Measurements from ENCODE around the gene TAS1R1.

- TF ChIP-seq ZNF239 (CRISPR knock-in tag; IDR thresholded peaks at IDR 0.05) = no peak
- TF ChIP-seq ZFX (CRISPR knock-in tag; IDR thresholded peaks at IDR 0.05) = no peak
- TF ChIP-seq, protein P1, sequence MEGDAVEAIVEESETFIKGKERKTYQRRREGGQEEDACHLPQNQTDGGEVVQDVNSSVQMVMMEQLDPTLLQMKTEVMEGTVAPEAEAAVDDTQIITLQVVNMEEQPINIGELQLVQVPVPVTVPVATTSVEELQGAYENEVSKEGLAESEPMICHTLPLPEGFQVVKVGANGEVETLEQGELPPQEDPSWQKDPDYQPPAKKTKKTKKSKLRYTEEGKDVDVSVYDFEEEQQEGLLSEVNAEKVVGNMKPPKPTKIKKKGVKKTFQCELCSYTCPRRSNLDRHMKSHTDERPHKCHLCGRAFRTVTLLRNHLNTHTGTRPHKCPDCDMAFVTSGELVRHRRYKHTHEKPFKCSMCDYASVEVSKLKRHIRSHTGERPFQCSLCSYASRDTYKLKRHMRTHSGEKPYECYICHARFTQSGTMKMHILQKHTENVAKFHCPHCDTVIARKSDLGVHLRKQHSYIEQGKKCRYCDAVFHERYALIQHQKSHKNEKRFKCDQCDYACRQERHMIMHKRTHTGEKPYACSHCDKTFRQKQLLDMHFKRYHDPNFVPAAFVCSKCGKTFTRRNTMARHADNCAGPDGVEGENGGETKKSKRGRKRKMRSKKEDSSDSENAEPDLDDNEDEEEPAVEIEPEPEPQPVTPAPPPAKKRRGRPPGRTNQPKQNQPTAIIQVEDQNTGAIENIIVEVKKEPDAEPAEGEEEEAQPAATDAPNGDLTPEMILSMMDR (IDR thresholded peaks at IDR 0.05 in 2 of 3, conservative IDR thresholded peaks at IDR 0.05 in 1 of 3; ENCODE audit: insufficient read depth in 2 of 3, low read depth in 1 of 3, low read length in 3 of 3) = no peak
- no peak for TF ChIP-seq JUNB (CRISPR knock-in tag; conservative IDR thresholded peaks at IDR 0.05)
- TF ChIP-seq MYC (IDR thresholded peaks at IDR 0.05; ENCODE audit: low read depth, low read length) = no peak
- no peak for TF ChIP-seq MYC (CRISPR knock-in tag; IDR thresholded peaks at IDR 0.05; ENCODE audit: borderline replicate concordance, low read depth)
- no peak for TF ChIP-seq RREB1 (CRISPR knock-in tag; IDR thresholded peaks at IDR 0.05)
- TF ChIP-seq AFF1 (IDR thresholded peaks at IDR 0.05; ENCODE audit: low read depth in 1 of 2, partially characterized antibody in 2 of 2) = no peak
- no peak for TF ChIP-seq ELF1 (tag; IDR thresholded peaks at IDR 0.05)
- no peak for TF ChIP-seq EZH2 (IDR thresholded peaks at IDR 0.05; ENCODE audit: borderline replicate concordance, low read depth, low read length)
- TF ChIP-seq EP300 (IDR thresholded peaks at IDR 0.05; ENCODE audit: low read length) = no peak
- TF ChIP-seq, protein P2, sequence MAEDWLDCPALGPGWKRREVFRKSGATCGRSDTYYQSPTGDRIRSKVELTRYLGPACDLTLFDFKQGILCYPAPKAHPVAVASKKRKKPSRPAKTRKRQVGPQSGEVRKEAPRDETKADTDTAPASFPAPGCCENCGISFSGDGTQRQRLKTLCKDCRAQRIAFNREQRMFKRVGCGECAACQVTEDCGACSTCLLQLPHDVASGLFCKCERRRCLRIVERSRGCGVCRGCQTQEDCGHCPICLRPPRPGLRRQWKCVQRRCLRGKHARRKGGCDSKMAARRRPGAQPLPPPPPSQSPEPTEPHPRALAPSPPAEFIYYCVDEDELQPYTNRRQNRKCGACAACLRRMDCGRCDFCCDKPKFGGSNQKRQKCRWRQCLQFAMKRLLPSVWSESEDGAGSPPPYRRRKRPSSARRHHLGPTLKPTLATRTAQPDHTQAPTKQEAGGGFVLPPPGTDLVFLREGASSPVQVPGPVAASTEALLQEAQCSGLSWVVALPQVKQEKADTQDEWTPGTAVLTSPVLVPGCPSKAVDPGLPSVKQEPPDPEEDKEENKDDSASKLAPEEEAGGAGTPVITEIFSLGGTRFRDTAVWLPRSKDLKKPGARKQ (CRISPR knock-in tag; IDR thresholded peaks at IDR 0.05) = no peak
Observed at GRCh38 chr1:6591644-6592043, 36.5 kb downstream of the TAS1R1 start.
